H1 (cell line): ENCODE results near the gene UBE4B. TPM values are rescaled to one million over a fixed set of nuclear protein-coding genes. Genes with fewer than 3 reads are reported as not detected.

Experiments
- CTCF ChIA-PET: fragments of 300-600 bp; sonication (Branson Sonifier 250); formaldehyde crosslinking; loops from one replicate; lab custom pipeline; 2021; ENCODE audit not compliant: partially characterized antibody; lab: Charles Lee
- POLR2A ChIA-PET: fragments of 300-600 bp; sonication (Branson Sonifier 250); formaldehyde crosslinking; loops from one replicate; lab custom pipeline; 2021; ENCODE audit warnings: inconsistent platforms; ENCODE audit not compliant: partially characterized antibody; lab: Charles Lee
- DNase-seq, 2 experiments: peaks; one replicate each; pipeline versions ENCODE4 v3.0.0 to v3.0.0-alpha.2; 2010 to 2022; ENCODE audit warnings: low spot score in 2 of 2, low read depth in 1 of 2, mixed read lengths in 1 of 2
- FAIRE-seq: peaks from 2 replicates; lab custom pipeline; 2011; peaks lifted over from hg19 to GRCh38; lab: Jason Lieb, UNC
- H2AFZ ChIP-seq: 2 replicates; pipeline ENCODE4 v1.8.1; 2012; ENCODE audit warnings: low read length, inconsistent platforms
- H2AK5ac ChIP-seq: 2 replicates; pipeline ENCODE4 v1.6.1; 2013; ENCODE audit warnings: low read depth, low read length
- H2BK120ac ChIP-seq: replicated peaks from 2 replicates; pipeline ENCODE3; 2013; ENCODE audit warnings: low read depth, low read length, inconsistent platforms
- H2BK12ac ChIP-seq: 2 replicates; pipeline ENCODE4 v1.6.1; 2013; ENCODE audit warnings: low read depth, low read length
- H2BK15ac ChIP-seq: 2 replicates; pipeline ENCODE4 v1.6.1; 2013; ENCODE audit warnings: low read length
- H2BK20ac ChIP-seq: 2 replicates; pipeline ENCODE4 v1.6.1; 2013; ENCODE audit warnings: low read length
- H2BK5ac ChIP-seq: 2 replicates; pipeline ENCODE4 v1.6.1; 2013; ENCODE audit warnings: low read depth, low read length
- H3K14ac ChIP-seq: 2 replicates; pipeline ENCODE4 v1.6.1; 2013; ENCODE audit warnings: inconsistent platforms; ENCODE audit not compliant: insufficient read length
- H3K18ac ChIP-seq: 2 replicates; pipeline ENCODE4 v1.6.1; 2013; ENCODE audit warnings: low read length; ENCODE audit errors: extremely low read depth
- H3K23ac ChIP-seq: 2 replicates; pipeline ENCODE4 v1.6.1; 2013; ENCODE audit warnings: inconsistent platforms; ENCODE audit not compliant: insufficient read length
- H3K23me2 ChIP-seq: 2 replicates; pipeline ENCODE4 v1.6.1; 2013; ENCODE audit warnings: low read depth, low read length
- H3K27ac ChIP-seq: 2 replicates; pipeline ENCODE4 v1.6.1; 2011; ENCODE audit warnings: low read depth, low read length, inconsistent platforms
- H3K27me3 ChIP-seq, 4 experiments: replicated peaks in 1 of 4; 1 replicate in 1 of 4; 2 replicates in 3 of 4; pipeline versions ENCODE4 v1.6.1 to v1.8.1; 2011 to 2013; ENCODE audit warnings: low read length in 3 of 4, mild to moderate bottlenecking in 3 of 4, inconsistent platforms in 2 of 4, mixed read lengths in 2 of 4, moderate library complexity in 1 of 4; ENCODE audit not compliant: control insufficient read depth in 3 of 4, insufficient read depth in 3 of 4; ENCODE audit errors: extremely low read depth in 1 of 4
- H3K36me3 ChIP-seq, 4 experiments: 2 replicates each; pipeline versions ENCODE4 v1.6.1 to v1.8.1; 2011 to 2013; ENCODE audit warnings: mild to moderate bottlenecking in 4 of 4, low read length in 3 of 4, moderate library complexity in 2 of 4, control low read depth in 1 of 4, inconsistent platforms in 1 of 4; ENCODE audit not compliant: insufficient read depth in 4 of 4, control insufficient read depth in 2 of 4
- H3K4ac ChIP-seq: replicated peaks from 2 replicates; pipeline ENCODE3; 2013; ENCODE audit warnings: low read length, low read depth, mixed read lengths, inconsistent platforms; ENCODE audit not compliant: insufficient read length
- H3K4me1 ChIP-seq, 4 experiments: replicated peaks in 1 of 4; 1 replicate in 1 of 4; 2 replicates in 3 of 4; pipeline versions ENCODE4 v1.6.1 to v1.8.1; 2011 to 2013; ENCODE audit warnings: low read length in 3 of 4, inconsistent platforms in 2 of 4, mixed read lengths in 1 of 4; ENCODE audit not compliant: insufficient read depth in 4 of 4, control insufficient read depth in 3 of 4
- H3K4me2 ChIP-seq, 2 experiments: 2 replicates each; pipeline versions ENCODE4 v1.6.1 to v1.8.1; 2011 to 2013; ENCODE audit warnings: low read depth in 2 of 2, low read length in 2 of 2, control low read depth in 1 of 2, inconsistent platforms in 1 of 2, mild to moderate bottlenecking in 1 of 2; ENCODE audit not compliant: insufficient read depth in 1 of 2
- H3K4me3 ChIP-seq, 4 experiments: fragments of 200-600, 300-600 bp in 1 of 4; sonication (generic), shearing (Covaris generic), sonication (Bioruptor Twin) in 1 of 4; 2 replicates each; pipeline versions ENCODE4 v1.5.1 to v1.8.1; 2011 to 2016; ENCODE audit warnings: low read length in 4 of 4, low read depth in 3 of 4, control low read depth in 2 of 4, inconsistent platforms in 2 of 4, mild to moderate bottlenecking in 2 of 4, mixed read lengths in 1 of 4, moderate library complexity in 1 of 4; ENCODE audit not compliant: insufficient read depth in 2 of 4; ENCODE audit errors: extremely low read depth in 1 of 4
- H3K56ac ChIP-seq: replicated peaks from 2 replicates; pipeline ENCODE3; 2013; ENCODE audit warnings: low read depth, mild to moderate bottlenecking, mixed read lengths, low read length, inconsistent platforms; ENCODE audit not compliant: insufficient read length
- H3K79me1 ChIP-seq: 2 replicates; pipeline ENCODE4 v1.6.1; 2013; ENCODE audit warnings: low read depth, low read length, control low read depth
- H3K79me2 ChIP-seq, 2 experiments: 2 replicates each; pipeline versions ENCODE4 v1.6.1 to v1.8.1; 2012 to 2013; ENCODE audit warnings: low read length in 2 of 2, mild to moderate bottlenecking in 2 of 2, inconsistent platforms in 1 of 2; ENCODE audit not compliant: insufficient read depth in 2 of 2, control insufficient read depth in 1 of 2
- H3K9ac ChIP-seq, 4 experiments: replicated peaks in 1 of 4; 1 replicate in 1 of 4; 2 replicates in 3 of 4; pipeline versions ENCODE4 v1.6.1 to v1.8.1; 2011 to 2013; ENCODE audit warnings: low read depth in 3 of 4, low read length in 3 of 4, control low read depth in 2 of 4, mild to moderate bottlenecking in 2 of 4, moderate library complexity in 2 of 4, inconsistent platforms in 1 of 4; ENCODE audit errors: extremely low read depth in 1 of 4
- H3K9me3 ChIP-seq, 2 experiments: 2 replicates each; pipeline versions ENCODE4 v1.6.1 to v1.8.1; 2012 to 2013; ENCODE audit warnings: mild to moderate bottlenecking in 2 of 2, moderate library complexity in 2 of 2, control low read depth in 1 of 2, inconsistent platforms in 1 of 2, low read depth in 1 of 2, low read length in 1 of 2, mixed read lengths in 1 of 2; ENCODE audit not compliant: insufficient read depth in 2 of 2
- H4K20me1 ChIP-seq, 2 experiments: replicated peaks in 1 of 2; 2 replicates each; pipeline versions ENCODE3 to v1.8.1; 2011 to 2013; ENCODE audit warnings: inconsistent platforms in 2 of 2, low read length in 2 of 2, mild to moderate bottlenecking in 1 of 2; ENCODE audit not compliant: insufficient read depth in 2 of 2, control insufficient read depth in 1 of 2
- H4K5ac ChIP-seq: 2 replicates; pipeline ENCODE4 v1.6.1; 2013; ENCODE audit warnings: low read length, low read depth, mixed read lengths, inconsistent platforms; ENCODE audit not compliant: insufficient read length
- H4K8ac ChIP-seq: 2 replicates; pipeline ENCODE4 v1.8.0; 2013; ENCODE audit warnings: mild to moderate bottlenecking, moderate library complexity, low read length, inconsistent platforms; ENCODE audit not compliant: insufficient read depth; ENCODE audit errors: extremely low read depth
- H4K91ac ChIP-seq: replicated peaks from 2 replicates; pipeline ENCODE3; 2013; ENCODE audit warnings: low read length, mixed read lengths, inconsistent platforms; ENCODE audit not compliant: insufficient read length
- CEBPB ChIP-seq: IDR thresholded peaks from 2 replicates; pipeline ENCODE4 v1.6.1; 2012; ENCODE audit warnings: low read depth, low read length
- CHD1 ChIP-seq: IDR thresholded peaks from 2 replicates; pipeline ENCODE4 v1.6.1; 2012; ENCODE audit warnings: low read depth, low read length, improper control_type of control experiment
- RNF2 ChIP-seq: fragments of 200-900, 300-1000 bp; sonication (generic); IDR thresholded peaks from 2 replicates; pipeline ENCODE4 v1.7.1; 2016; ENCODE audit warnings: borderline replicate concordance, low read depth, mild to moderate bottlenecking, antibody characterized with exemption, low read length; ENCODE audit not compliant: poor library complexity, severe bottlenecking; ENCODE audit errors: missing control alignments
- SIN3A ChIP-seq, 2 experiments: IDR thresholded peaks in 1 of 2; conservative IDR thresholded peaks in 1 of 2; 2 replicates each; pipeline ENCODE4 v1.6.1; 2011 to 2012; ENCODE audit warnings: low read length in 2 of 2, improper control_type of control experiment in 1 of 2, low read depth in 1 of 2, mild to moderate bottlenecking in 1 of 2
- SP1 ChIP-seq: IDR thresholded peaks from 2 replicates; pipeline ENCODE4 v1.6.1; 2011; ENCODE audit warnings: low read depth, low read length
- TAF1 ChIP-seq: IDR thresholded peaks from 2 replicates; pipeline ENCODE4 v1.6.1; 2011; ENCODE audit warnings: mild to moderate bottlenecking, low read depth, low read length
- WGBS, 2 experiments: shearing (Covaris generic) in 1 of 2; methylation state at CpG; one replicate each; pipeline versions ENCODE4 v1.1.6 to v1.1.7; 2013 to 2015; ENCODE audit warnings: low lambda C conversion rate in 2 of 2, mixed read lengths in 2 of 2, inconsistent platforms in 1 of 2, low coverage in 1 of 2, missing lambda C conversion rate in 1 of 2; ENCODE audit not compliant: insufficient replicate concordance in 2 of 2, insufficient coverage in 1 of 2, insufficient read length in 1 of 2; ENCODE audit errors: extremely low coverage in 1 of 2, missing lambda C conversion rate in 1 of 2; 5-methylcytosine and 5-hydroxymethylcytosine counted together
- polyA plus RNA-seq, 7 experiments: library from polyadenylated mRNA; depleted of rRNA in 3 of 7; stranded (reverse) in 5 of 7; unstranded in 2 of 7; fragments of >200 nt in 5 of 7; fragments of 200-250 nt in 2 of 7; gene quantifications; 1 replicate in 5 of 7; 2 replicates in 1 of 7; 4 replicates in 1 of 7; pipeline versions ENCODE4 v1.2.1 to v1.2.3, GENCODE V29; 2011 to 2013; ENCODE audit warnings: missing spikeins in 2 of 7, mixed read lengths in 2 of 7
- total RNA-seq: library from RNA; stranded (reverse); fragmentation: NEBNext Ultra II Directional; extraction: Animal tissue kit (Norgen Biotek cat#: 25700); gene quantifications from 2 replicates; pipeline ENCODE4 v1.2.1, GENCODE V29; 2021

The UBE4B gene
- total and polyA plus RNA-seq, 2 of the 8 experiments (the other 6 are each of a cell fraction or from before 2014, with no cell fraction given): 24.5 to 90.1 TPM

- CTCF ChIA-PET: interaction anchor here (1.5 to 2.2 kb wide), 2 partner anchors 14 to 20 kb away, joined by 5 to 11 read pairs; no protein-coding TSS in a partner anchor
- H3K18ac ChIP-seq: no peak overlapping the region
- H3K4ac ChIP-seq: no peak overlapping the region
- no peaks in the 10 kb centered on the region for H3K9me3 ChIP-seq
- H3K4me1 ChIP-seq: no peaks in the 10 kb centered on the region
- no peak overlapping the region for H2BK20ac ChIP-seq
- no peaks in the 10 kb centered on the region for H3K79me1 ChIP-seq
- peaks cover 9 to 68% (median 25%) of the 10 kb centered on the region in 4 experiments for H3K36me3 ChIP-seq
- H4K5ac ChIP-seq: no peak overlapping the region
- no peak overlapping the region for H3K23ac ChIP-seq
- H2BK120ac ChIP-seq: no peak overlapping the region
- H3K27ac ChIP-seq: no peak overlapping the region
- H4K8ac ChIP-seq: no peak overlapping the region
- H2BK15ac ChIP-seq: no peak overlapping the region
- POLR2A ChIA-PET: no interaction called here
- H3K79me2 ChIP-seq: no peaks in the 10 kb centered on the region
- H3K56ac ChIP-seq: no peak overlapping the region
- H4K91ac ChIP-seq: no peak overlapping the region
- no peak overlapping the region for H2BK12ac ChIP-seq
- H2AFZ ChIP-seq: no peak overlapping the region
- H2AK5ac ChIP-seq: no peak overlapping the region
- no peaks in the 10 kb centered on the region for H4K20me1 ChIP-seq
- no peak for TF ChIP-seq CHD1
- TF ChIP-seq SIN3A (conservative IDR thresholded peaks at IDR 0.05 in 1 of 2, IDR thresholded peaks at IDR 0.05 in 1 of 2; ENCODE audit: low read depth in 1 of 2, low read length in 2 of 2): no peak
- TF ChIP-seq RNF2: no peak
- TF ChIP-seq SP1: no peak
- no peak for TF ChIP-seq CEBPB
- no peak for TF ChIP-seq TAF1
- TF ChIP-seq, all 59 proteins: peak for 0
- DNase-seq: no peak
- Histone ChIP-seq H3K4me3 (no peak overlapping the region), H3K4me2 (no peak overlapping the region), H3K27me3 (no peaks in the 10 kb centered on the region), H2BK5ac (no peak overlapping the region), H3K9ac (no peak overlapping the region), H3K14ac (no peak overlapping the region), H3K23me2 (no peaks in the 10 kb centered on the region)
- 91% methylated on average over 10 of the region's 10 CpGs; no CpG with 5 or more reads in 1 of the 2 experiments for WGBS, 2 experiments
- FAIRE-seq: no peak
These were observed 100.1 kb downstream of the UBE4B start for GRCh38 chr1:10132852-10133251.
